Mucosa of descending colon (tissue), 3 donors: ENCODE measurements around the gene PSMD2. TPM values are rescaled to one million over a fixed set of nuclear protein-coding genes. Genes with fewer than 3 reads are reported as not detected.

Experiments used
- ATAC-seq: fragments of 200-7000 bp; cut with Tn5 transposase; one replicate; pipeline ENCODE4 v1.9.1; 2020; ENCODE audit warnings: mild to moderate bottlenecking, moderate library complexity
- DNase-seq, 3 donors: peaks; one replicate each; pipeline ENCODE4 v3.0.0-alpha.2; 2020
- H3K36me3 ChIP-seq: fragments of 200-600 bp; one replicate; pipeline ENCODE4 v1.8.0; 2021; ENCODE audit warnings: low read depth, mild to moderate bottlenecking
- H3K4me1 ChIP-seq: fragments of 200-600 bp; one replicate; pipeline ENCODE4 v1.8.0; 2021; ENCODE audit warnings: low read depth, mild to moderate bottlenecking
- H3K4me3 ChIP-seq: fragments of 200-600 bp; one replicate; pipeline ENCODE4 v1.8.0; 2021; ENCODE audit warnings: mild to moderate bottlenecking
- H3K9me3 ChIP-seq: fragments of 200-600 bp; one replicate; pipeline ENCODE4 v1.8.0; 2021; ENCODE audit warnings: mild to moderate bottlenecking
- CTCF ChIP-seq: fragments of 200-600 bp; IDR thresholded peaks from one replicate; pipeline ENCODE4 v1.8.0; 2022; ENCODE audit warnings: antibody characterized with exemption, mild to moderate bottlenecking
- intact Hi-C, 2 donors: fragments of 100-400 bp; cut with DNase I in 1 of 2; cut with micrococcal nuclease in 1 of 2; formaldehyde crosslinking; loops; one replicate each; pipeline versions ENCODE4 v1.11.0 to v1.11.1; 2022; cut with DNase I, micrococcal nuclease
- total RNA-seq, 3 donors: library from RNA; stranded (reverse); fragmentation: NEBNext Ultra II Directional in 2 of 3; extraction: Animal tissue kit (Norgen Biotek cat#: 25700) in 2 of 3; gene quantifications; one replicate each; pipeline versions ENCODE4 v1.2.1 to v1.2.4, GENCODE V29; 2021 to 2023
- donor health status: DM: no; HTN: no; CAD: no; lungs with moderate emphysema.
- donor health status: DM: no; HTN: no; CAD: no.
- donor health status: DM: no; HTN: yes; CAD: no.

PSMD2 gene
- total RNA-seq, 3 donors from 2014 or later = 160 to 223 (median 176) TPM

DNA sequence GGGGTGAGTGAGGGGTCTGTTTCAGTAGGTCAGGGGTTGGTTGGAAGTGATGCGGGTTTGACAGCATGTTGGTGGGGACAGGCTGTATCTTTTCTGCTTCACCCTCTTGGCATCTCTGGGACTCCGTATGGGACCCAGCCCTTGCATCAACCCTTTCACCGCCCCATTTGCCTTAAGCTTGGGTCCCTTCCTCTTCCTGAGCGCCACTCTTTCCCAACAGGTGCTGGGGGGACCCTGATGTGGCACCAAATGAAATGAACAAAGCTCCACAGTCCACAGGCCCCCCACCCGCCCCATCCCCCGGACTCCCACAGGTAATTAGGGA is 16.5 kb downstream of the PSMD2 start:
- intact Hi-C loops = no loop called here
- peak overlapping the region; percentile 84 for H3K4me3 ChIP-seq
- H3K36me3 ChIP-seq = peaks cover 4% of the 10 kb centered on the region
- TF ChIP-seq CTCF = no peak
- no peak for DNase-seq
- peak; percentile 5 for ATAC-seq
- H3K9me3 ChIP-seq = no peaks in the 10 kb centered on the region
- peaks cover 46% of the 10 kb centered on the region for H3K4me1 ChIP-seq

- Histone ChIP-seq H3K4me1 (peaks cover 46% of the 10 kb centered on the region), H3K4me3 (peak overlapping the region; percentile 84), H3K9me3 (no peaks in the 10 kb centered on the region), H3K36me3 (peaks cover 6% of the 10 kb centered on the region)
- ATAC-seq = no peak
- intact Hi-C loops = no loop called here
- no peak for TF ChIP-seq CTCF
- DNase-seq = peak in 2 of 3 donors; percentile 32 to 55
These were observed 17.0 kb downstream of the PSMD2 start for GRCh38 chr3:184315871-184316661.

DNA sequence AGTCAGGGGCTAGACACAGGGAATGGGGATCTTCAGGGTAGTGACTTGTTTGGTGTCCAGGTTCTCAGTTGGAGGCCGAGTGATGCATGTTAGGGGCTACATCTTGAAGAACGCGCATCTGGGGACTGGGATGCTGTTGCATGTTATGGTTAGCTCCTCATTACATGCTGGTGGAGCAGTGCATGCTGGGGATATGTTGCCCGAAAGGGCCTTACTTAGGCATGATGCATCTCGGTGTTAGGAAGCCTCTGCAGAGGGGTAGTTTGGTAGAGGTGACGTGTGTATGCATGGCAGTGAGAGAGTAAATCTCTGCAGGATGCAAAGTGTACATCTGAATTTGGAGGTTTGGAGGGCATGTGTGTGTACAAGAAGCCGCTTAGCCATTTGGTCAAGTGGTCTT is 17.8 kb downstream of the PSMD2 start:
- ATAC-seq (no peak), DNase-seq (no peak)
- intact Hi-C loops = no loop called here
- Histone ChIP-seq H3K9me3 (no peaks in the 10 kb centered on the region), H3K4me1 (peaks cover 46% of the 10 kb centered on the region), H3K36me3 (peaks cover 13% of the 10 kb centered on the region), H3K4me3 (no peak overlapping the region)
- TF ChIP-seq CTCF = no peak

- no peak for TF ChIP-seq CTCF
- intact Hi-C loops = no loop called here
- peaks cover 46% of the 10 kb centered on the region for H3K4me1 ChIP-seq
- DNase-seq (no peak), ATAC-seq (no peak)
- no peaks in the 10 kb centered on the region for H3K9me3 ChIP-seq
- peaks cover 13% of the 10 kb centered on the region for H3K36me3 ChIP-seq
- no peak overlapping the region for H3K4me3 ChIP-seq
These were observed 18.2 kb downstream of the PSMD2 start for GRCh38 chr3:184317201-184317600.

GRCh38 chr3:184320104-184320445 is 21.0 kb downstream of the PSMD2 start:
- Histone ChIP-seq H3K36me3 (peaks cover 41% of the 10 kb centered on the region), H3K4me3 (no peak overlapping the region), H3K9me3 (no peaks in the 10 kb centered on the region), H3K4me1 (peaks cover 46% of the 10 kb centered on the region)
- peak; percentile 93 to 95 (median 95) for DNase-seq
- ATAC-seq = peak; percentile 89
- intact Hi-C loops = no loop called here
- no peak for TF ChIP-seq CTCF
